SJSA1 (cell line): ENCODE data around the gene PACRGL. TPM values are rescaled to one million over a fixed set of nuclear protein-coding genes. Genes with fewer than 3 reads are reported as not detected.
A peak's percentile ranks its signal among the peaks of the same experiment; 100 is the strongest.

Experiments
- DNase-seq, 2 experiments: peaks; one replicate each; pipeline ENCODE4 v3.0.0-alpha.2; 2015 to 2020; ENCODE audit warnings: low spot score in 2 of 2, low read depth in 1 of 2
- H3K27ac ChIP-seq: fragments of 250-450 bp; sonication (Bioruptor Pico); 2 replicates; pipeline ENCODE4 v1.5.1; 2020; ENCODE audit warnings: mild to moderate bottlenecking, moderate library complexity
- H3K27me3 ChIP-seq: fragments of 250-450 bp; sonication (Bioruptor Pico); replicated peaks from 2 replicates; pipeline ENCODE4 v1.5.1; 2020; ENCODE audit warnings: mild to moderate bottlenecking, moderate library complexity
- H3K36me3 ChIP-seq: fragments of 250-450 bp; sonication (Bioruptor Pico); 2 replicates; pipeline ENCODE4 v1.5.1; 2020; ENCODE audit warnings: mild to moderate bottlenecking
- H3K4me1 ChIP-seq: fragments of 250-450 bp; sonication (Bioruptor Pico); replicated peaks from 2 replicates; pipeline ENCODE4 v1.6.1; 2021; ENCODE audit warnings: mild to moderate bottlenecking
- H3K4me3 ChIP-seq: fragments of 250-450 bp; sonication (Bioruptor Pico); 2 replicates; pipeline ENCODE4 v1.5.1; 2020; ENCODE audit warnings: mild to moderate bottlenecking
- H3K9me3 ChIP-seq: fragments of 250-450 bp; sonication (Bioruptor Pico); replicated peaks from 2 replicates; pipeline ENCODE4 v1.5.1; 2020; ENCODE audit warnings: mild to moderate bottlenecking
- total RNA-seq: library from RNA; depleted of rRNA; stranded (reverse); fragments of >200 nt; shearing (Covaris generic); gene quantifications from 2 replicates; pipeline ENCODE4 v1.2.3, GENCODE V29; 2014; rRNA removed

Gene PACRGL
- 10.8 and 12.8 TPM in 2 replicates for total RNA-seq

DNA sequence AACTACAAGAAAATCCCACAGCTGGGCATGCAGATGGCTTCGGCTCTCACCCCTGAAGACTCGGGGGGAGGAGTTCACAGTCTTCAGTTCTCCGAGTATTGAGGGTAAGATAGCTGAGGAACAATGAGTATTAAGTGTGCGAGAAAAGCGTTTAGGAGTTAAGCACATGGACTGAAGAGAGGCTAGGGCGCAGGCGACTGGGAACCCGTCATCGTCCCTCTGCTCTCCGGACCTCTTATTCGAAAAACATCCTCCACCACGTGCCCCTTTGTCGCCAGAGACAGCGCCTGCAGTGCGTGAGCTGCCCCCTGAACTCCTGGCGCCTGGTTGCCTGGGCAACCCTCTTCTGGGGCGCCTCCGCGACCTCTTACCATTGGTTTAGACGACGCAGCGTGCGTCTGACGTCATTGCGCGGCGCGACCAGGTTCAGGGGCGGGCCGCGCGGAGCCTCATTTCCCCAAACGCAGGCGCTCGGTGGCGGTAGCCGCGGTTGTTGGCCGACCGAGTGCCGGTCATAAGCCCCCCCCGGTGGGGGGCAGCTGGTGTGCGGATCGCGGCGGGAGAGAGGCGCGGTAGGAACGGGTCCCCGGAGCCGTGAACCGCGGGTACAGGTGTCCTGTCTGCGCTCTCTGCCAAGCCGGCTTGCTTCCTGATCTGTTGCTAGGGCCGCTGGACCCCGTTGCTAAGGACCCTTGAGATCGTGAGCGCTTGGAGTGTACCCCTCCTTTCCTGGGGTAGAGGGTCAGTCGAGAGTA lies at the start of gene PACRGL:
PACRGL (plus strand) TSS at position 452 of the 755 bp plus-strand sequence. CDS start 4,024 bp downstream, outside the sequence.
- H3K4me1 ChIP-seq: no peaks in the 10 kb centered on the region
- no peaks in the 10 kb centered on the region for H3K36me3 ChIP-seq
- no peaks in the 10 kb centered on the region for H3K27me3 ChIP-seq
- peak; percentile 74 to 81 for DNase-seq
- H3K9me3 ChIP-seq: no peaks in the 10 kb centered on the region
- H3K27ac ChIP-seq: peak within 1 kb of the TSS; percentile 51
- peak within 1 kb of the TSS; percentile 69 for H3K4me3 ChIP-seq

- Histone ChIP-seq H3K27me3 (no peaks in the 10 kb centered on the region), H3K4me3 (no peak overlapping the region), H3K4me1 (no peaks in the 10 kb centered on the region), H3K36me3 (no peaks in the 10 kb centered on the region), H3K9me3 (no peaks in the 10 kb centered on the region), H3K27ac (no peak overlapping the region)
- DNase-seq: no peak
These were observed 47.9 kb upstream of the PACRGL start for GRCh38 chr4:20652226-20652885.

DNA sequence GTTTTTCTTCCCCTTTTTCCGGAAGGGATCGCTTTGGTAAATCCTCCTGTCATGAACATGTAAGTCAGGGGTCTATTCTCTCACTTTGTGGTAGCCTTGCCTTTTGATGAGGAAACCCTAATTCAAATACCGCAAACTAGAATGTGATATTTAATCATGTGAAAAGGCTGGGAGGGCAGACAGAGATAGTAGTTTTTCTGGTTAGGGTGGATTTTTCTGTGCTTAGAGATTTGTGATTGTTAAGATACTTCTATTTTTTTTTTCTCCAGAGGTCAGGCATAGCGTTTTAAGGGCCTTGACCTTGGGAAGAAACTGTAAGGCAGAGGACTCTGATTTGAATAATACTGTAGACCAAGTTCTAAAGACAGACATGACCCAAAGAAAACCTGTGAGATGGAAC lies 41.8 kb upstream of the PACRGL start:
- no peaks in the 10 kb centered on the region for H3K27me3 ChIP-seq
- no peak overlapping the region for H3K4me3 ChIP-seq
- DNase-seq: no peak
- no peaks in the 10 kb centered on the region for H3K4me1 ChIP-seq
- no peaks in the 10 kb centered on the region for H3K9me3 ChIP-seq
- no peaks in the 10 kb centered on the region for H3K36me3 ChIP-seq
- no peak overlapping the region for H3K27ac ChIP-seq

DNA sequence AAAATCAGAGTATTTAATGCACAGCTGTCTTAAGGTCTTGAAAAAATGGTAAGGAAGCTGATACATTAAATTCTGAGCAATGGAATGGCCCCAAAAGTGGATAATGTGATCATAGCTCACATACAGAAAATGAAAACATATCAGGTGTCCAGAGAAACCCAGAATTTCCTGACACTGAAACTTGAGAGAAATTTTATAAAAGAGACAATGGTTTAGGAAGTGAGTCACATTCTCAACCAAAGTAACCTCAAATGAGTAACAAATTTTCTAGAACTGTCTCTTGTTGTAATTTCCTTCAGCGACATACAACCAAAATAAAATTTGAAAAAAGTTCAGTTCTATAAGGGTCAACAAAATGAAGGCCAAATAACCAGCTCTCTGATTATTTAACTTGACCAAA lies 37.4 kb upstream of the PACRGL start:
- Histone ChIP-seq H3K36me3 (no peaks in the 10 kb centered on the region), H3K4me3 (no peak overlapping the region), H3K9me3 (no peaks in the 10 kb centered on the region), H3K27ac (no peak overlapping the region), H3K4me1 (no peaks in the 10 kb centered on the region), H3K27me3 (no peaks in the 10 kb centered on the region)
- DNase-seq: no peak

DNA sequence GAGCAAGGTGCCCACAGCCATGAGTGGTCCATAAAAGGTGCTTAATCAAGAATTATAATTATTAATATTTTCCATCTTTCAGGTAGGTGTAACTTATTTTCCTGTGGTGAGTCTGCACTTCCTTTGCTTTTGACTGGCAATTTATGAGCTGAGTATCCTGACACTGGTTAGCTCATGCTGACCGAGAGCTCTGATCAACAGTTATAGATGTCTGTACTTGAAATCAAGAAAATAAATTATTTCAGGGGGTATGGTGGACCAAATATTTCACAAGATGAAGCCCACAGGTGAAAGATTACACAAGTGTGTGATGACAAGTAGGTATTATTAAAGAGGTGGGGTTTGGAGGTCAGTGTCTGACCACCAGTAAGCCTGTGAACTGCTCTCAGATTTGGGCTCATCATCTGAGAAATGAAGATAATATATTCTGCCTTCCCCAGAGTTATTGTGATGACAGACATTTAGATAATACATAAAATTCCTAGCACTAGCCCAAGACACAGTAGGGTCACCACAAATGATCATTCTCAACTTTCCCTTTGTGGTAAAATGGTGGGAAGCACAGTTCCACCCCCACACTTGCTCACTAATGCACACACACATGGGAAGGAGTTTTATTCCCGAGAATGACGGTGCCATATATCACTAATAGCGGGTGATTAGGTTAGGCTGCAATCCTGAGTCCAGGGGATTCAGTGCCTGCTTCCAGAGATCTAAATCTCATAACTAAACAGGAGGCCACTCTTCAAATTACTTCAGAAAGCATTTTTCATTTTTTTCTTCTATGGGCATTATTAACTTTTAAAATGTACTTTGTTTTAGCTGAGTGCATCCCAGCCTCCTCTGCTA lies 34.0 kb upstream of the PACRGL start:
- Histone ChIP-seq H3K27me3 (no peaks in the 10 kb centered on the region), H3K4me3 (no peak overlapping the region), H3K27ac (no peak overlapping the region), H3K36me3 (no peaks in the 10 kb centered on the region), H3K9me3 (no peaks in the 10 kb centered on the region), H3K4me1 (no peaks in the 10 kb centered on the region)
- no peak for DNase-seq

GRCh38 chr4:20672262-20672661 lies 28.0 kb upstream of the PACRGL start:
- Histone ChIP-seq H3K27me3 (no peaks in the 10 kb centered on the region), H3K4me1 (no peaks in the 10 kb centered on the region), H3K9me3 (no peaks in the 10 kb centered on the region), H3K27ac (no peak overlapping the region), H3K4me3 (no peak overlapping the region), H3K36me3 (no peaks in the 10 kb centered on the region)
- no peak for DNase-seq

DNA sequence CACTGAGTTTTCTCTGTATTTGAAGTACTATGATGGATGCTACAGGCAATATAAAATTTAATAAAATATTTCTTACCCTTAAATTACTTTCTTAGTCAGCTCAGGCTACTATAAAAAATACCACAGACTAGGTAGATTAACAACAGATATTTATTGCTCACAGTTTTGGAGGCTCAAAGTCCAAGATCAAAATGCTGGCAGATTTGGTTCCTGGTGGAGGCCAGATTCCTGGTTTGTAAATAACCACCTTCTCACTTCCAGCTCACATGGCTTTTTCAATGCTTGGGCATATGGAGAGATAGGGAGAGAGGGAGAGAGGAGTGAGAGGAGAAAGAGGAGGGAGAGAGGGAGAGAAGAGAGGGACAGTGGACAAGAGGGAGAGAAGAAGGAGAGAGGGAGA lies 24.5 kb upstream of the PACRGL start:
- Histone ChIP-seq H3K4me1 (no peaks in the 10 kb centered on the region), H3K9me3 (no peaks in the 10 kb centered on the region), H3K27ac (no peak overlapping the region), H3K4me3 (no peak overlapping the region), H3K27me3 (no peaks in the 10 kb centered on the region), H3K36me3 (no peaks in the 10 kb centered on the region)
- DNase-seq: no peak

DNA sequence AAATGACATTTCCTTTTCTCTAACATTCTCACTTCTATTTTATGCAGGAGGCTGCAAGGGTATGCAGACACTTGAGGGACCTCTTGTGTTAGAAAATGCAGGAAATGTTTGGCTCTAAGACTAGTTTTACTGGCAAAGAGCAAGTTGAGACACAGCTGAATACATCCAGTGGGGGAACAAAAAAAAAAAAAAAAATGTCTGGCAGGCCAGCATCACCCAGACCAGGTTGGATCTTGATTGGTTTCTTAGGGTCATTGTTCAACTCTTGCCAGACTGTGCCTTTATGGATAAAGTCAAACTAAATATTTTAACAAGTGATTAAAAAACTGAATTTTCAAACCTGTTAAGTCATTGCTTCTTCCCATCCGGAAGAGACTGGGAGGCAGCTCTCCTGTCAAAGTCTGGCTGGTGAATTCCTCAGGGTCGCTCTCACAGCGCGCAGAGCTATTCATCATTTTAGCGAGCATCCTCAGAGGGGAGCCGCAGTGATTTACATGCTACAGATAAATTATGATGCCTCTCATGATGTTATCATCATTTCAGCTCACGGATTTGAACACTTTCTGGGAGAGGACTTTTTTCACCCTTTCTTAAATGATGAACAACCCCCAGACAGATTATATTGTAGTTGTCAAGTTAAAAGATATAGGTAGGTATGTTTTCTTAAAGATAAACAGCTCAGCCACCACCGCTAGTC lies 23.6 kb upstream of the PACRGL start:
- no peak overlapping the region for H3K27ac ChIP-seq
- no peaks in the 10 kb centered on the region for H3K9me3 ChIP-seq
- H3K4me3 ChIP-seq: no peak overlapping the region
- no peaks in the 10 kb centered on the region for H3K4me1 ChIP-seq
- H3K36me3 ChIP-seq: no peaks in the 10 kb centered on the region
- no peak for DNase-seq
- H3K27me3 ChIP-seq: no peaks in the 10 kb centered on the region

DNA sequence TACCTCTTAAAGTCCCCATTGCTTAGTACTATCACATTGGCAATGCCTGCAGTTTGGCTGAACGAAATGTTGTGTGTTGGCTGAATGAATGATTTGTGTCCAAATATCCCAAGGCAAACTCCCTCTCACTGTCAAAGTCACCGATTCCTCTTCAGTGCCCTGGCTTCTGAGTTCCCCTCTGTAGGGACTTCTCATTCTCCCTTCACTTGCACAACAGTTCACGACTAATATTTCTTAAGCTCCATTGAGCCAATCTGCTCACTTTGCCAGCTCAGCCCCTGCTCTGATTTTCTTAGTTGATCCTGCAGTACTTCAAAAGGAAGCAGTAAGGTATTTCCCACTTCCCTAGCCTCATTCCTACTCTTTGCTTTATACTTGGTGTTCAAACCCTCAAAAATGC lies 21.9 kb upstream of the PACRGL start:
- H3K27me3 ChIP-seq: no peaks in the 10 kb centered on the region
- no peaks in the 10 kb centered on the region for H3K4me1 ChIP-seq
- no peak overlapping the region for H3K27ac ChIP-seq
- H3K4me3 ChIP-seq: no peak overlapping the region
- no peaks in the 10 kb centered on the region for H3K9me3 ChIP-seq
- DNase-seq: no peak
- H3K36me3 ChIP-seq: no peaks in the 10 kb centered on the region

- Histone ChIP-seq H3K27ac (no peak overlapping the region), H3K36me3 (no peaks in the 10 kb centered on the region), H3K9me3 (no peaks in the 10 kb centered on the region), H3K4me1 (no peaks in the 10 kb centered on the region), H3K4me3 (no peak overlapping the region), H3K27me3 (no peaks in the 10 kb centered on the region)
- no peak for DNase-seq
These were observed 20.3 kb upstream of the PACRGL start for GRCh38 chr4:20679951-20680350.

DNA sequence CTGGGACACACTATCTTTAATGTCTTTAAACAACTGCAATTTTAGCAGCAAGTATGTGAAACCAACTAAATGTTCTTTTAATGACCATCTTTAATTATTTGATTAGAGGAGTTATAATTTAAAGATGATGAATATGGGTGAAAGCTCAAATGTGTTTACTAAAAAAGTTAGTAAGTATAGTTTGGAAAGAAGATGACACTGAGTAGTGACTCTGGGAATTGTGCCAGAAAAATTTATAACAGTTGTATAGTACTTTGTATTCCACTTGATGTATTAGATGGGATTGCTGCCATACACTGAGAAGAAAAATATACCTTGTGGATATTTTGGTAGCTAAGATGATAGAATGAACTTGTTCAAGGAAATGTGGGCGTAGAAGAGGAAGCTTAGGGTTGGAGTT lies 19.5 kb upstream of the PACRGL start:
- DNase-seq: no peak
- H3K4me1 ChIP-seq: no peaks in the 10 kb centered on the region
- no peak overlapping the region for H3K4me3 ChIP-seq
- no peak overlapping the region for H3K27ac ChIP-seq
- no peaks in the 10 kb centered on the region for H3K27me3 ChIP-seq
- H3K36me3 ChIP-seq: no peaks in the 10 kb centered on the region
- H3K9me3 ChIP-seq: no peaks in the 10 kb centered on the region

DNA sequence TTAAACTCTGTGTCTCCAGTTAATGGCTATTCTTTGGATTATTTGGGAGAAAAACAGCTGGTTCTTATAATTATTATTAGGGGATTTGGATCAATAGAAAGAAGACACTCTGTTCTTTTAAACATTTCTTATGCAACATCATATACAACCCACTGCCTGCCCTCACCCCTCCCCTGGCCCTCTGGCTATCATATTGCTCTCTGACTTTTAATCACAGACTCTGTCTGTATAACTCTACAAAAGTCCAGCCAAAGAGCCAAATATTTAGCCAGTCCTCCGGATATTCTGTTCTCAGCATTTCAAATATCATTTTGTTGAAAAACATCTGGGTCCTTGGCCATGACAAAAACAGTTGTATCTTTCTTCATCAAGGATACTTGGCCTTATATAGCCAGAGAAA lies 19.0 kb upstream of the PACRGL start:
- Histone ChIP-seq H3K9me3 (no peaks in the 10 kb centered on the region), H3K4me1 (no peaks in the 10 kb centered on the region), H3K27me3 (no peaks in the 10 kb centered on the region), H3K36me3 (no peaks in the 10 kb centered on the region), H3K4me3 (no peak overlapping the region), H3K27ac (no peak overlapping the region)
- no peak for DNase-seq

DNA sequence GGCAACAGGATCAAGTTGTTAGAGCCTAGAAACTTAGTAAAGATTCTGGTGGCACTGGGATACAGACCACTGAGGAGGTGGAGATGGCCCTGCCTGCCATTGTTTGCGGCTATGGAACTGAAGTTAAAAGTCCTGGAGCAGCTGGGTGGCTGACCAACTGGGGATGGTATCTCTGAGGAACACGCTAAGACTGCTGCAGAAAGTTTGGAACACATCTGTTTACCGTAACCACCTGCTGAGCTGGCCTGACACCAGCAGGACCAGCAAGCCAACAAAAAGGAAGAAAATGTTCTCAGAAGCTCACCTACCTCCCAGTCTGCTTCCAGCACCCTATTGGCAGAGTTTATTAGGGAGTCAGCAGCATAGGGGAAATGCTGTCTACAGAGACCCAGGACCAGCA lies 17.4 kb upstream of the PACRGL start:
- H3K36me3 ChIP-seq: no peaks in the 10 kb centered on the region
- DNase-seq: no peak
- H3K27ac ChIP-seq: no peak overlapping the region
- no peaks in the 10 kb centered on the region for H3K27me3 ChIP-seq
- no peak overlapping the region for H3K4me3 ChIP-seq
- H3K4me1 ChIP-seq: no peaks in the 10 kb centered on the region
- H3K9me3 ChIP-seq: no peaks in the 10 kb centered on the region
